HCT116 (cell line): Measurements from ENCODE around the gene CKLF.
A peak's percentile ranks its signal among the peaks of the same experiment; 100 is the strongest.

ENCODE experiments used
- CEBPB ChIP-seq: IDR thresholded peaks from 2 replicates; pipeline ENCODE4 v1.6.1; 2012; ENCODE audit warnings: low read depth
- ELF1 ChIP-seq: IDR thresholded peaks from 2 replicates; pipeline ENCODE4 v1.6.1; 2012; ENCODE audit warnings: low read depth, borderline replicate concordance
- EZH2phosphoT487 ChIP-seq: fragments of 200-600 bp; IDR thresholded peaks from 2 replicates; pipeline ENCODE4 v1.6.1; 2018; ENCODE audit warnings: antibody characterized with exemption, borderline replicate concordance
- POLR2A ChIP-seq: IDR thresholded peaks from 2 replicates; pipeline ENCODE4 v1.7.0; 2011; ENCODE audit warnings: borderline replicate concordance; ENCODE audit not compliant: insufficient read depth, insufficient read length; ENCODE audit errors: extremely low read depth
- POLR2AphosphoS5 ChIP-seq: IDR thresholded peaks from 2 replicates; pipeline ENCODE4 v1.6.1; 2011; ENCODE audit warnings: mild to moderate bottlenecking, low read depth, low read length, moderate library complexity
- RAD21 ChIP-seq: IDR thresholded peaks from 2 replicates; pipeline ENCODE4 v1.6.1; 2012; ENCODE audit warnings: low read depth, mild to moderate bottlenecking
- SIN3A ChIP-seq: IDR thresholded peaks from 2 replicates; pipeline ENCODE4 v1.6.1; 2012; ENCODE audit warnings: low read depth
- TCF7L2 ChIP-seq: IDR thresholded peaks from 2 replicates; pipeline ENCODE4 v1.7.0; 2011; ENCODE audit warnings: borderline replicate concordance, inconsistent platforms; ENCODE audit not compliant: insufficient read depth, insufficient read length; ENCODE audit errors: extremely low read depth
- ZNF274 ChIP-seq: fragments of 200-500 bp; sonication (Bioruptor generic); IDR thresholded peaks from 2 replicates; pipeline ENCODE4 v1.6.1; 2014; ENCODE audit warnings: mild to moderate bottlenecking, low read depth, low read length, inconsistent platforms
- TF ChIP-seq, protein P1 (sequence below), 3 experiments: fragments of 200-600 bp in 1 of 3; sonication (generic) in 1 of 3; IDR thresholded peaks in 2 of 3; conservative IDR thresholded peaks in 1 of 3; 2 replicates each; pipeline ENCODE4 v1.5.1; 2012 to 2017; ENCODE audit warnings: low read depth in 2 of 3, low read length in 2 of 3, antibody characterized with exemption in 1 of 3, borderline replicate concordance in 1 of 3, control low read depth in 1 of 3, mild to moderate bottlenecking in 1 of 3, mixed read lengths in 1 of 3, mixed run types in 1 of 3, moderate library complexity in 1 of 3; ENCODE audit not compliant: insufficient read depth in 1 of 3
- TF ChIP-seq, protein P2 (sequence below): IDR thresholded peaks from 2 replicates; pipeline ENCODE4 v1.6.1; 2012
- TF ChIP-seq, protein P3 (sequence below): IDR thresholded peaks from 2 replicates; pipeline ENCODE4 v1.6.1; 2012

DNA sequence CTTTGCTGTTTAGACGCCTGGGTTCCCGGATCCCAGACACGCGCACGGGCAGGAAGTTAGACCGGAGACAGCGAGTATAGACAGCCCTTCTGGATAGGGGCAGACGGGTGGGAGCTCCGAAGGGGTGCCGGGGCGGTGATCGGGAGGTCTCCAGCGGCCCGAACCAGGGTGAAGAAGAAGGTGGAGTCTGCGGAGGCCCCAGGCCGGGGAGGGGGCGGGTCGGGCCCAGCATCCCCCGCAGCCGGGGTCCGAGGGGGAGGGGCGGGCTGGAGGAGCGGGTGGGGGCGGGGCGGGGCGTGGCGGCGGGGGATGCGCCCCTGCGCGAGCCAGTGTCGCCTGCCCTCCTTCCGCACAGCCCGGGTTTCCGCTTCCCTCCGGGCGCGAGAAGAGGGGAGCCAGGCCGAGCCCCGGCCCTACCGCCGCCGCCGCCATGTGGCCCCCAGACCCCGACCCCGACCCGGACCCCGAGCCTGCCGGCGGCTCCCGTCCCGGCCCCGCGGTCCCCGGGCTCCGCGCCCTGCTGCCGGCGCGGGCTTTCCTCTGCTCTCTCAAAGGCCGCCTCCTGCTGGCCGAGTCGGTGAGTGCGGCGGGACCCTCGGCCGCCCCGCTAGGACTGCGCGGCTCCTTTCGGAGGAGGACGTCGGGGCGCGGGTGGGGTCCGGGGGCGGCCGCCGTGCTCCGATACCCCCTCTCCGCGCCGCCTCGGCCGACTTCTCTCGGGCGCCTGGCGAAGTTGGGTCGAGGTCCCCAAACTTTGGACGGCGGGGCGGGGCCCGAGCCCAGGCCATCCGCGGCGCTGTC, 52.2 kb downstream of the CKLF start, which contains the start of gene CMTM3:
- peak; percentile 62 for TF ChIP-seq POLR2AphosphoS5
- TF ChIP-seq, protein P1, sequence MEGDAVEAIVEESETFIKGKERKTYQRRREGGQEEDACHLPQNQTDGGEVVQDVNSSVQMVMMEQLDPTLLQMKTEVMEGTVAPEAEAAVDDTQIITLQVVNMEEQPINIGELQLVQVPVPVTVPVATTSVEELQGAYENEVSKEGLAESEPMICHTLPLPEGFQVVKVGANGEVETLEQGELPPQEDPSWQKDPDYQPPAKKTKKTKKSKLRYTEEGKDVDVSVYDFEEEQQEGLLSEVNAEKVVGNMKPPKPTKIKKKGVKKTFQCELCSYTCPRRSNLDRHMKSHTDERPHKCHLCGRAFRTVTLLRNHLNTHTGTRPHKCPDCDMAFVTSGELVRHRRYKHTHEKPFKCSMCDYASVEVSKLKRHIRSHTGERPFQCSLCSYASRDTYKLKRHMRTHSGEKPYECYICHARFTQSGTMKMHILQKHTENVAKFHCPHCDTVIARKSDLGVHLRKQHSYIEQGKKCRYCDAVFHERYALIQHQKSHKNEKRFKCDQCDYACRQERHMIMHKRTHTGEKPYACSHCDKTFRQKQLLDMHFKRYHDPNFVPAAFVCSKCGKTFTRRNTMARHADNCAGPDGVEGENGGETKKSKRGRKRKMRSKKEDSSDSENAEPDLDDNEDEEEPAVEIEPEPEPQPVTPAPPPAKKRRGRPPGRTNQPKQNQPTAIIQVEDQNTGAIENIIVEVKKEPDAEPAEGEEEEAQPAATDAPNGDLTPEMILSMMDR (IDR thresholded peaks at IDR 0.05 in 2 of 3, conservative IDR thresholded peaks at IDR 0.05 in 1 of 3; ENCODE audit: borderline replicate concordance in 1 of 3, insufficient read depth in 1 of 3, low read depth in 2 of 3, low read length in 2 of 3): peak; percentile 43 to 60 (median 44); a peak in 2 of 6 replicates
- TF ChIP-seq ZNF274: no peak
- TF ChIP-seq TCF7L2: no peak
- TF ChIP-seq EZH2phosphoT487: no peak
- peak; percentile 25 for TF ChIP-seq POLR2A
- TF ChIP-seq, protein P2, sequence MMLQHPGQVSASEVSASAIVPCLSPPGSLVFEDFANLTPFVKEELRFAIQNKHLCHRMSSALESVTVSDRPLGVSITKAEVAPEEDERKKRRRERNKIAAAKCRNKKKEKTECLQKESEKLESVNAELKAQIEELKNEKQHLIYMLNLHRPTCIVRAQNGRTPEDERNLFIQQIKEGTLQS: no peak
- peak; percentile 60 for TF ChIP-seq RAD21
- no peak for TF ChIP-seq SIN3A
- no peak for TF ChIP-seq ELF1
- TF ChIP-seq, protein P3, sequence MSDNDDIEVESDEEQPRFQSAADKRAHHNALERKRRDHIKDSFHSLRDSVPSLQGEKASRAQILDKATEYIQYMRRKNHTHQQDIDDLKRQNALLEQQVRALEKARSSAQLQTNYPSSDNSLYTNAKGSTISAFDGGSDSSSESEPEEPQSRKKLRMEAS: 0 out of 2 replicates have a peak, but pooled peaks have one; percentile 8
- TF ChIP-seq CEBPB: no peak
